Ovary (tissue), 9 donors: ENCODE measurements around the gene MYOM3. TPM values are rescaled to one million over a fixed set of nuclear protein-coding genes. Genes with fewer than 3 reads are reported as not detected.

ENCODE experiments used
- DNase-seq, 5 donors: peaks; one replicate each; pipeline ENCODE4 v3.0.0-alpha.2; 2019 to 2020
- H3K27ac ChIP-seq, 2 donors: fragments of 200-600 bp; one replicate each; pipeline versions ENCODE4 v1.5.1 to v1.8.0; 2019 to 2022
- H3K27me3 ChIP-seq: fragments of 200-600 bp; one replicate; pipeline ENCODE4 v1.8.0; 2022
- H3K36me3 ChIP-seq: fragments of 200-600 bp; sonication (generic); one replicate; pipeline ENCODE4 v1.5.1; 2019
- H3K4me1 ChIP-seq: one replicate; pipeline ENCODE4 v1.8.1; 2013; ENCODE audit warnings: mild to moderate bottlenecking, moderate library complexity; ENCODE audit not compliant: insufficient read depth
- H3K4me3 ChIP-seq: fragments of 200-600 bp; sonication (generic); one replicate; pipeline ENCODE4 v1.5.1; 2017
- H3K9me3 ChIP-seq, 2 donors: fragments of 200-600 bp in 1 of 2; sonication (generic) in 1 of 2; one replicate each; pipeline versions ENCODE4 v1.5.1 to v1.8.1; 2013 to 2019; ENCODE audit warnings: mild to moderate bottlenecking in 1 of 2, moderate library complexity in 1 of 2
- CTCF ChIP-seq, 3 donors: fragments of 450-650 bp in 2 of 3; fragments of 200-600 bp in 1 of 3; IDR thresholded peaks; one replicate each; pipeline versions ENCODE4 v1.5.1 to v1.8.0; 2016 to 2022; ENCODE audit warnings: antibody characterized with exemption in 3 of 3, mild to moderate bottlenecking in 1 of 3
- EP300 ChIP-seq: sonication (generic); formaldehyde crosslinking; IDR thresholded peaks from one replicate; pipeline ENCODE4 v1.6.1; 2017; ENCODE audit warnings: antibody characterized with exemption
- POLR2A ChIP-seq: fragments of 450-650 bp; IDR thresholded peaks from one replicate; pipeline ENCODE4 v1.6.1; 2017; ENCODE audit warnings: antibody characterized with exemption, mild to moderate bottlenecking, moderate library complexity
- WGBS, 3 donors: extraction: QIAGEN DNeasy Blood & Tissue Kit in 1 of 3; methylation state at CpG; one replicate each; pipeline versions ENCODE4 v1.1.5 to v1.1.7; 2013 to 2017; 5-methylcytosine and 5-hydroxymethylcytosine counted together
- intact Hi-C, 4 donors: fragments of 100-400 bp; cut with DNase I; formaldehyde crosslinking; loops; one replicate each; pipeline versions ENCODE4 v1.11.0 to v1.15.1; 2022 to 2023
- polyA plus RNA-seq, 2 donors: library from polyadenylated mRNA; stranded (reverse); fragments of 200-250 nt in 1 of 2; fragments of 350-450 nt in 1 of 2; fragmentation: Illumina TruSeq in 1 of 2; extraction: RNeasy Lipid Tissue Mini Kit (QIAGEN cat#74804) in 1 of 2; gene quantifications; one replicate each; pipeline ENCODE4 v1.2.3, GENCODE V29; 2013 to 2014
- total RNA-seq, 7 donors: library from RNA; depleted of rRNA in 2 of 7; stranded (reverse); fragments of >200 nt in 2 of 7; fragmentation: NEBNext Ultra II Directional in 3 of 7; extraction: Animal tissue kit (Norgen Biotek cat#: 25700) in 3 of 7; gene quantifications; one replicate each; pipeline versions ENCODE4 v1.1.0 to v1.2.4, GENCODE V29; 2016 to 2023
- donor health status: DM: no; HTN: no; CAD: no; lungs with moderate emphysema.
- donor health status: DM: no; HTN: no; CAD: no.
- donor health status: Bipolar disorder and iron deficiency.
- donor health status: DM: yes; HTN: yes; CAD: no.
- donor health status: DM: no; HTN: no; CAD: no.
- donor health status: DM: yes; HTN: yes; CAD: no.

The MYOM3 gene
- total and polyA plus RNA-seq, 9 donors = 0.08 to 1.2 (median 0.27) TPM

GRCh38 chr1:24065304-24065703 is 46.6 kb downstream of the MYOM3 start:
- WGBS, 3 donors = 74 to 80% (median 76%) methylated on average over 7 of the region's 7 CpGs
- H3K4me1 ChIP-seq = no peaks in the 10 kb centered on the region
- H3K9me3 ChIP-seq = no peaks in the 10 kb centered on the region
- no peak for DNase-seq
- no peaks in the 10 kb centered on the region for H3K27me3 ChIP-seq
- intact Hi-C loops = no loop called here
- no peak overlapping the region for H3K27ac ChIP-seq
- H3K36me3 ChIP-seq = no peaks in the 10 kb centered on the region
- TF ChIP-seq POLR2A (no peak), CTCF (IDR thresholded peaks at IDR 0.05) (no peak), EP300 (no peak)
- no peak overlapping the region for H3K4me3 ChIP-seq

- H3K36me3 ChIP-seq = no peaks in the 10 kb centered on the region
- no peak for DNase-seq
- no peak overlapping the region for H3K27ac ChIP-seq
- TF ChIP-seq CTCF (IDR thresholded peaks at IDR 0.05) (no peak), EP300 (no peak), POLR2A (no peak)
- no peaks in the 10 kb centered on the region for H3K27me3 ChIP-seq
- no peaks in the 10 kb centered on the region for H3K4me1 ChIP-seq
- no peaks in the 10 kb centered on the region for H3K9me3 ChIP-seq
- no peak overlapping the region for H3K4me3 ChIP-seq
- intact Hi-C loops = no loop called here
- 71 to 81% (median 77%) methylated on average over 2 of the region's 2 CpGs for WGBS, 3 donors
Observed at GRCh38 chr1:24062221-24062620, 49.7 kb downstream of the MYOM3 start.

- H3K9me3 ChIP-seq = no peaks in the 10 kb centered on the region
- intact Hi-C loops = no loop called here
- no peak overlapping the region for H3K27ac ChIP-seq
- no peaks in the 10 kb centered on the region for H3K27me3 ChIP-seq
- H3K4me1 ChIP-seq = no peaks in the 10 kb centered on the region
- TF ChIP-seq CTCF (IDR thresholded peaks at IDR 0.05) = no peak
- TF ChIP-seq POLR2A = no peak
- no peak for TF ChIP-seq EP300
- DNase-seq = peak in 1 of 5 donors; percentile 12
- WGBS, 3 donors = 87 to 89% (median 88%) methylated on average over 13 of the region's 13 CpGs
- no peak overlapping the region for H3K4me3 ChIP-seq
- H3K36me3 ChIP-seq = no peaks in the 10 kb centered on the region
Observed at GRCh38 chr1:24060482-24060881, 51.5 kb downstream of the MYOM3 start.

- intact Hi-C loops = no loop called here
- no peak overlapping the region for H3K4me3 ChIP-seq
- peak in 1 of 5 donors; percentile 17 for DNase-seq
Observed at GRCh38 chr1:24058671-24059455, 53.1 kb downstream of the MYOM3 start.

More at GRCh38 chr1:24058671-24059455, 53.1 kb downstream of the MYOM3 start:
- Histone ChIP-seq H3K27me3 (no peaks in the 10 kb centered on the region), H3K27ac (no peak overlapping the region), H3K36me3 (no peaks in the 10 kb centered on the region), H3K9me3 (no peaks in the 10 kb centered on the region), H3K4me1 (no peaks in the 10 kb centered on the region)
- no peak for TF ChIP-seq EP300
- no peak for TF ChIP-seq POLR2A
- no peak for TF ChIP-seq CTCF (IDR thresholded peaks at IDR 0.05)
- WGBS, 3 donors = 71 to 78% (median 73%) methylated on average over 14 of the region's 14 CpGs
